Spleen (tissue), 7 donors: ENCODE data around the gene HSD11B1L.

Experiments used
- CTCF ChIP-seq, 11 experiments: fragments of 200-600 bp in 7 of 11; fragments of 450-650 bp in 4 of 11; sonication (generic) in 4 of 11; IDR thresholded peaks in 8 of 11; conservative IDR thresholded peaks in 3 of 11; 1 replicate in 7 of 11; 2 replicates in 4 of 11; pipeline versions ENCODE4 v1.4.0 to v1.8.0; 2016 to 2021; ENCODE audit warnings: antibody characterized with exemption in 11 of 11, inconsistent platforms in 4 of 11, mild to moderate bottlenecking in 1 of 11
- POLR2A ChIP-seq, 3 donors: fragments of 450-650 bp; IDR thresholded peaks; one replicate each; pipeline ENCODE4 v1.5.1; 2017; ENCODE audit warnings: antibody characterized with exemption in 3 of 3, mild to moderate bottlenecking in 1 of 3
- POLR2AphosphoS5 ChIP-seq, 3 donors: sonication (generic); formaldehyde crosslinking; IDR thresholded peaks; one replicate each; pipeline ENCODE4 v1.5.1; 2017; ENCODE audit warnings: antibody characterized with exemption in 3 of 3
- donor health status: DM: no; HTN: no; CAD: no; lungs with moderate emphysema.
- donor health status: DM: no; HTN: no; CAD: no.
- donor health status: DM: no; HTN: no; CAD: no.

GRCh38 chr19:5698635-5699422 lies 18.0 kb downstream of the HSD11B1L start:
- no peak for TF ChIP-seq CTCF (IDR thresholded peaks at IDR 0.05 in 8 of 11, conservative IDR thresholded peaks at IDR 0.05 in 3 of 11)
- TF ChIP-seq POLR2A (IDR thresholded peaks at IDR 0.05): no peak
- peak; percentile 29 to 64 (median 48) for TF ChIP-seq POLR2AphosphoS5 (IDR thresholded peaks at IDR 0.05)
